ENCODE results near the gene AUTS2. TPM values are rescaled to one million over a fixed set of nuclear protein-coding genes. Genes with fewer than 3 reads are reported as not detected.

AUTS2 gene
- total and polyA plus RNA-seq, 2 of the 8 experiments (the other 6 are each of a cell fraction or from before 2014, with no cell fraction given), result 25.9 to 101 TPM

GRCh38 chr7:70710651-70711050 lies 1112.4 kb downstream of the AUTS2 start (continued):
- no peak for TF ChIP-seq TAF1 (IDR thresholded peaks at IDR 0.05; ENCODE audit: low read depth, low read length)
- TF ChIP-seq BRCA1 (IDR thresholded peaks at IDR 0.05; ENCODE audit: low read depth, low read length), result no peak
- TF ChIP-seq KDM1A (IDR thresholded peaks at IDR 0.05; ENCODE audit: borderline replicate concordance, low read length), result no peak
